Activated CD8-positive, alpha-beta memory T cell treated with anti-CD3 and anti-CD28 coated beads, Interleukin-2, amount 10 ng/mL, durations not matched to agents 7 days and 5 days (primary cell): ENCODE results near the gene B2M. TPM values are rescaled to one million over a fixed set of nuclear protein-coding genes. Genes with fewer than 3 reads are reported as not detected.

ENCODE experiments used
- total RNA-seq, 2 experiments: library from RNA; stranded (reverse); gene quantifications; one replicate each; pipeline ENCODE4 v1.2.3, GENCODE V29; 2021

Gene B2M
- total RNA-seq, 2 experiments from 2014 or later = 6,920 to 7,161 TPM

Other genes starting within 250 kb of the B2M start
- 100 to 1,000 TPM in 1 of 2 experiments, 10 to 100 TPM in 1; 75.8 to 124 TPM for gene EIF3J, start 174.4 kb upstream of the B2M start, total RNA-seq
- 10 to 100 TPM; 76.7 to 95.8 TPM for gene SPG11, start 47.9 kb upstream of the B2M start, total RNA-seq
- 10 to 100 TPM; 17.2 to 38.4 TPM for gene PATL2, start 194 bp upstream of the B2M start, total RNA-seq
- 10 to 100 TPM; 79.1 to 79.4 TPM for gene TRIM69, start 25.0 kb downstream of the B2M start, total RNA-seq
- gene TERB2, start 245.2 kb downstream of the B2M start, total RNA-seq = not detected